Stimulated activated CD8-positive, alpha-beta memory T cell treated with anti-CD3 and anti-CD28 coated beads, Interleukin-4, amount 100 ng/mL, for 4 hours (primary cell): ENCODE data around the gene AADACL4.

Experiments used
- DNase-seq, 2 donors: peaks; one replicate each; pipeline ENCODE4 v3.0.0-alpha.2; 2020; ENCODE audit warnings: low read depth in 2 of 2, low spot score in 1 of 2

AADACL4 gene

GRCh38 chr1:12643785-12644184, at the start of gene AADACL4:
Gene AADACL4 (plus strand): TSS chr1:12644085. CDS start chr1:12644547, 462 bp downstream.
- DNase-seq, result no peak

GRCh38 chr1:12594490-12594889, 49.4 kb upstream of the AADACL4 start:
- DNase-seq, result no peak

- DNase-seq, result no peak
These were observed 48.7 kb upstream of the AADACL4 start for GRCh38 chr1:12594966-12595756.

GRCh38 chr1:12595757-12596006, 48.2 kb upstream of the AADACL4 start:
- no peak for DNase-seq

GRCh38 chr1:12596007-12596821, 47.7 kb upstream of the AADACL4 start:
- DNase-seq, result no peak

GRCh38 chr1:12597792-12598191, 46.1 kb upstream of the AADACL4 start:
- no peak for DNase-seq

GRCh38 chr1:12598974-12599373, 44.9 kb upstream of the AADACL4 start:
- DNase-seq, result no peak

- DNase-seq, result no peak
These were observed 44.2 kb upstream of the AADACL4 start for GRCh38 chr1:12599657-12600056.

GRCh38 chr1:12600335-12600734, 43.5 kb upstream of the AADACL4 start:
- no peak for DNase-seq

- no peak for DNase-seq
These were observed 42.8 kb upstream of the AADACL4 start for GRCh38 chr1:12600880-12601633.

- no peak for DNase-seq
These were observed 41.9 kb upstream of the AADACL4 start for GRCh38 chr1:12601700-12602658.

GRCh38 chr1:12602659-12603024, 41.2 kb upstream of the AADACL4 start:
- DNase-seq, result no peak

GRCh38 chr1:12603224-12603623, 40.7 kb upstream of the AADACL4 start:
- no peak for DNase-seq

GRCh38 chr1:12604114-12604874, 39.6 kb upstream of the AADACL4 start:
- DNase-seq, result peak in 1 of 2 donors; percentile 53

- no peak for DNase-seq
These were observed 38.9 kb upstream of the AADACL4 start for GRCh38 chr1:12604986-12605385.

- DNase-seq, result no peak
These were observed 36.6 kb upstream of the AADACL4 start for GRCh38 chr1:12607263-12607662.

- DNase-seq, result no peak
These were observed 35.5 kb upstream of the AADACL4 start for GRCh38 chr1:12608311-12608957.

GRCh38 chr1:12609469-12610003, 34.3 kb upstream of the AADACL4 start:
- DNase-seq, result no peak

- no peak for DNase-seq
These were observed 33.5 kb upstream of the AADACL4 start for GRCh38 chr1:12610305-12610935.
